CD4-positive, alpha-beta T cell (primary cell): ENCODE results near the gene NARS2. TPM values are rescaled to one million over a fixed set of nuclear protein-coding genes. Genes with fewer than 3 reads are reported as not detected.

Experiments
- ATAC-seq: fragments of 200-7000 bp; cut with Tn5 transposase; one replicate; pipeline ENCODE4 v1.10.0; 2022; ENCODE audit warnings: mild to moderate bottlenecking; ENCODE audit not compliant: poor library complexity
- CTCF ChIA-PET: fragments of 350-600 bp; sonication (Branson Sonifier 250); formaldehyde crosslinking; loops from one replicate; lab custom pipeline; 2021; ENCODE audit warnings: antibody characterized with exemption, inconsistent platforms; lab: Charles Lee
- POLR2A ChIA-PET: fragments of 350-600 bp; sonication (Branson Sonifier 250); formaldehyde crosslinking; loops from one replicate; lab custom pipeline; 2021; ENCODE audit warnings: antibody characterized with exemption, inconsistent platforms; lab: Charles Lee
- DNase-seq, 14 experiments: peaks; one replicate each; pipeline ENCODE4 v3.0.0-alpha.2; 2013 to 2020; ENCODE audit warnings: mixed read lengths in 2 of 14
- H3K27ac ChIP-seq, 2 donors: one replicate each; pipeline versions ENCODE4 v1.5.1 to v1.7.0; 2013; ENCODE audit warnings: low read length in 2 of 2, low read depth in 1 of 2, mild to moderate bottlenecking in 1 of 2
- H3K27me3 ChIP-seq, 2 experiments: 1 replicate in 1 of 2; 2 replicates in 1 of 2; pipeline versions ENCODE4 v1.6.1 to v1.7.0; 2013; ENCODE audit warnings: low read length in 2 of 2, control low read depth in 1 of 2, mild to moderate bottlenecking in 1 of 2, moderate library complexity in 1 of 2; ENCODE audit not compliant: insufficient read depth in 2 of 2, control insufficient read depth in 1 of 2
- H3K36me3 ChIP-seq: one replicate; pipeline ENCODE4 v1.6.1; 2013; ENCODE audit warnings: low read length, control low read depth; ENCODE audit not compliant: insufficient read depth
- H3K4me1 ChIP-seq: one replicate; pipeline ENCODE4 v1.6.1; 2013; ENCODE audit warnings: low read length, control low read depth; ENCODE audit not compliant: insufficient read depth
- H3K4me3 ChIP-seq: one replicate; pipeline ENCODE4 v1.5.1; 2013; ENCODE audit warnings: mild to moderate bottlenecking, low read length, moderate library complexity
- H3K9me3 ChIP-seq, 2 experiments: 1 replicate in 1 of 2; 2 replicates in 1 of 2; pipeline versions ENCODE4 v1.6.1 to v1.7.0; 2013; ENCODE audit warnings: low read length in 2 of 2, mild to moderate bottlenecking in 2 of 2, control low read depth in 1 of 2, moderate library complexity in 1 of 2; ENCODE audit not compliant: control insufficient read depth in 1 of 2, insufficient read depth in 1 of 2
- H3K27ac Mint-ChIP-seq: one replicate; pipeline ENCODE4 v1.8.0; 2020; ENCODE audit warnings: mixed read lengths
- H3K27me3 Mint-ChIP-seq: one replicate; pipeline ENCODE4 v1.8.0; 2021; ENCODE audit warnings: mixed read lengths
- H3K36me3 Mint-ChIP-seq: one replicate; pipeline ENCODE4 v1.8.0; 2021; ENCODE audit warnings: low read depth, mixed read lengths
- H3K4me1 Mint-ChIP-seq: one replicate; pipeline ENCODE4 v1.8.0; 2021; ENCODE audit warnings: low read depth, mixed read lengths
- H3K4me3 Mint-ChIP-seq: one replicate; pipeline ENCODE4 v1.8.0; 2020; ENCODE audit warnings: mild to moderate bottlenecking, mixed read lengths
- H3K9me3 Mint-ChIP-seq: one replicate; pipeline ENCODE4 v1.8.0; 2020; ENCODE audit warnings: mixed read lengths
- intact Hi-C, 2 experiments: fragments of 100-400 bp; cut with DNase I in 1 of 2; cut with micrococcal nuclease in 1 of 2; formaldehyde crosslinking; loops; one replicate each; pipeline versions ENCODE4 v1.15.1 to v1.9.0; 2023 to 2025; cut with DNase I, micrococcal nuclease
- total RNA-seq, 174 experiments: library from RNA in 2 of 174; stranded (reverse) in 2 of 174; gene quantifications; one replicate each; pipeline ENCODE4 v1.2.3 and lab custom pipeline; 2021 to 2026
- TF ChIP-seq, protein P1 (sequence below): fragments of 200-600 bp; IDR thresholded peaks from one replicate; pipeline ENCODE4 v1.8.0; 2022; ENCODE audit warnings: antibody characterized with exemption, mild to moderate bottlenecking

The NARS2 gene
- total RNA-seq, 2 experiments from 2014 or later, result 8.7 to 9.3 TPM

DNA sequence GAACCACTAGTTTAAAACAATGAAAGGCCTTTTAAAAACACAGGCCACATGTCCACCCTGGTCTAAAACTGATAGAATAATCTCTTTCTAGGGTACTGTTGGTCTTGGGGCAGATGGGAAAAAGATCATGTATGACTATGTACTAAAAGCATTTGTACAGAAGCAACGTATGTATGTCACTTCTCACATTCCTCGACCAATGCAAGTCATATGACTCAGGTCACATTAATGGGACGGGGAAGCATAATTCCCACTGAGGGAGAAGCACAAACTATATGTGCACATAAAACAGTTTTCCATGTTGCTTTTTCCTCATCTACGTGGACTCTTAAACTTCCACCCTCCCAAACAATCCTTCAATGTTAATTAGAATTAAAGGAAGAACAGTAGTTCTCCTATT lies 124.8 kb downstream of the NARS2 start:
- ChIA-PET CTCF (no interaction called here), POLR2A (no interaction called here)
- intact Hi-C loops, result no loop called here
- ATAC-seq, result no peak
- H3K27ac Mint-ChIP-seq, result no peak overlapping the region
- Histone ChIP-seq H3K4me1 (no peaks in the 10 kb centered on the region), H3K27me3 (no peaks in the 10 kb centered on the region), H3K36me3 (no peaks in the 10 kb centered on the region), H3K9me3 (no peaks in the 10 kb centered on the region), H3K4me3 (no peak overlapping the region), H3K27ac (no peak overlapping the region)
- TF ChIP-seq, protein P1, sequence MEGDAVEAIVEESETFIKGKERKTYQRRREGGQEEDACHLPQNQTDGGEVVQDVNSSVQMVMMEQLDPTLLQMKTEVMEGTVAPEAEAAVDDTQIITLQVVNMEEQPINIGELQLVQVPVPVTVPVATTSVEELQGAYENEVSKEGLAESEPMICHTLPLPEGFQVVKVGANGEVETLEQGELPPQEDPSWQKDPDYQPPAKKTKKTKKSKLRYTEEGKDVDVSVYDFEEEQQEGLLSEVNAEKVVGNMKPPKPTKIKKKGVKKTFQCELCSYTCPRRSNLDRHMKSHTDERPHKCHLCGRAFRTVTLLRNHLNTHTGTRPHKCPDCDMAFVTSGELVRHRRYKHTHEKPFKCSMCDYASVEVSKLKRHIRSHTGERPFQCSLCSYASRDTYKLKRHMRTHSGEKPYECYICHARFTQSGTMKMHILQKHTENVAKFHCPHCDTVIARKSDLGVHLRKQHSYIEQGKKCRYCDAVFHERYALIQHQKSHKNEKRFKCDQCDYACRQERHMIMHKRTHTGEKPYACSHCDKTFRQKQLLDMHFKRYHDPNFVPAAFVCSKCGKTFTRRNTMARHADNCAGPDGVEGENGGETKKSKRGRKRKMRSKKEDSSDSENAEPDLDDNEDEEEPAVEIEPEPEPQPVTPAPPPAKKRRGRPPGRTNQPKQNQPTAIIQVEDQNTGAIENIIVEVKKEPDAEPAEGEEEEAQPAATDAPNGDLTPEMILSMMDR, result no peak
- DNase-seq, result no peak
- no peak overlapping the region for H3K4me3 Mint-ChIP-seq
- peaks cover 18% of the 10 kb centered on the region for H3K4me1 Mint-ChIP-seq
- H3K27me3 Mint-ChIP-seq, result no peaks in the 10 kb centered on the region
- no peaks in the 10 kb centered on the region for H3K9me3 Mint-ChIP-seq
- H3K36me3 Mint-ChIP-seq, result peaks cover 12% of the 10 kb centered on the region

DNA sequence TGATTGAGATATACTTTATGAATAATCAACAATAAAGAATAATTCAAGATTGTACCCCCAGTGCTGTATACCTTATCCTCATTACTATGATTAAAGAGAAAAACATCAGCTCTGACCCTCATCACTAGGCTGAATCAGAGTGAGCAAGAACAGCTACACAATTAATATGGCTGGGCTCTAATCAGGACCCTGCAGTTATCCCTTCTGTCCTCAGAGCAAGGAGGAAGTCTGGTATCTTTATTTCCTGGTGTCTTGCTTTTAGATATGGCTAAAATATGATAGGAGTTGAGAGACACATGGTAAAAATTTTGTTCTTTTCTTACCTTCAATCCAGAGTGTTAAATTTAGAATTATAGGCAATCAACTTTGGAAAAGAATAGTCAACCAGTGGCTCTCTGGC lies 128.5 kb downstream of the NARS2 start:
- Mint-ChIP-seq H3K9me3 (no peaks in the 10 kb centered on the region), H3K27me3 (no peaks in the 10 kb centered on the region), H3K4me3 (no peak overlapping the region), H3K36me3 (peaks cover 33% of the 10 kb centered on the region), H3K4me1 (peaks cover 5% of the 10 kb centered on the region), H3K27ac (no peak overlapping the region)
- Histone ChIP-seq H3K9me3 (no peaks in the 10 kb centered on the region), H3K4me3 (no peak overlapping the region), H3K27ac (no peak overlapping the region), H3K4me1 (no peaks in the 10 kb centered on the region), H3K27me3 (no peaks in the 10 kb centered on the region), H3K36me3 (peaks cover 17% of the 10 kb centered on the region)
- intact Hi-C loops, result no loop called here
- TF ChIP-seq, protein P1, result no peak
- no peak for ATAC-seq
- no peak for DNase-seq
- ChIA-PET CTCF (no interaction called here), POLR2A (no interaction called here)

DNA sequence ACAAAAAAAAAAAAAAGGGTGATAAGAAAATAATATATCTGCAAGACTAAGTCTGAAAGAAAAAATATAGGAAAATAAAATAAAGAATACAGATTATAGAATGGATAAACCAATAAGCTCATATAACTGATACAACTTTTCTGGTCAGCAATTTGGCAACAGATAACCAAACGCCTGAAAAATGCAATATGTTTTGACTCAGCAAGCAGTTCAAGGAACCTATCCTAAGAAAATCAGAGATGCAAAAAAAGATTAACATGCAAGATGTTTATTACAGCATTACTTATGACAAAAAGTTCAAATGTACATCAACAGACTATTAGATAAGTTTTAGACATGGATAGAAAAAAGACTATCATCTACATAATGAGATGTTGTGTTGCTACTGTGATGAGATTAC lies 129.9 kb downstream of the NARS2 start:
- H3K4me3 Mint-ChIP-seq, result no peak overlapping the region
- intact Hi-C loops, result no loop called here
- H3K27me3 ChIP-seq, result no peaks in the 10 kb centered on the region
- TF ChIP-seq, protein P1, result no peak
- H3K27me3 Mint-ChIP-seq, result no peaks in the 10 kb centered on the region
- DNase-seq (no peak), ATAC-seq (no peak)
- no peaks in the 10 kb centered on the region for H3K4me1 Mint-ChIP-seq
- ChIA-PET POLR2A (no interaction called here), CTCF (interaction anchor here (0.6 to 0.7 kb wide), 2 partner anchors 24 to 32 kb away, joined by 3 to 6 read pairs; no protein-coding TSS in a partner anchor)
- peaks cover 35% of the 10 kb centered on the region for H3K36me3 Mint-ChIP-seq
- no peaks in the 10 kb centered on the region for H3K9me3 ChIP-seq
- no peak overlapping the region for H3K27ac Mint-ChIP-seq
- H3K4me1 ChIP-seq, result no peaks in the 10 kb centered on the region
- H3K9me3 Mint-ChIP-seq, result no peaks in the 10 kb centered on the region
- H3K27ac ChIP-seq, result no peak overlapping the region
- H3K4me3 ChIP-seq, result no peak overlapping the region
- peaks cover 17% of the 10 kb centered on the region for H3K36me3 ChIP-seq
